NCI-H2081 treated with DMSO at 0.1 percent for 48 hours (cell line): ENCODE data around the gene BRD4.

Experiments
- DNase-seq: peaks from one replicate; lab custom pipeline; 2025; lab: John Stamatoyannopoulos, UW

BRD4 gene

DNA sequence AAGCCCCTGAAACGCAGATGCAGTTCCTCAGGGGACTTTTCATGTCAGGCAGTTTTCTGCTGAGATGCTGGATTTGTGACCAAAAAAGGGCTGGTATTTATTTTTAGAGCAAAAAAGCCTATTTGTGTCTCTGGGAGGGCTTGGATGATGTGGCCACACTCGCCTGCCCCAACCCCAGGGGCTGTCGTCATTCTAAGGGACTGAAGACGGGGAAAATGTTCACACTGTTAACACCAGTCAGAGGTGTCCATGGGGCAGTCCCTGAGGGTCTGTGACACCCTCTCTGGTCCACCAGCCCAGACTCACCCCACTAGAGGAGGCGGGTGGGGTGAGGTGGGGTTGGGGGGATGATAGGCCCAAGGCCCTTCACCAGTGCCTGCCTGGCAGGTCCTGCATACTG lies 84.2 kb downstream of the BRD4 start:
- DNase-seq, result no peak

DNA sequence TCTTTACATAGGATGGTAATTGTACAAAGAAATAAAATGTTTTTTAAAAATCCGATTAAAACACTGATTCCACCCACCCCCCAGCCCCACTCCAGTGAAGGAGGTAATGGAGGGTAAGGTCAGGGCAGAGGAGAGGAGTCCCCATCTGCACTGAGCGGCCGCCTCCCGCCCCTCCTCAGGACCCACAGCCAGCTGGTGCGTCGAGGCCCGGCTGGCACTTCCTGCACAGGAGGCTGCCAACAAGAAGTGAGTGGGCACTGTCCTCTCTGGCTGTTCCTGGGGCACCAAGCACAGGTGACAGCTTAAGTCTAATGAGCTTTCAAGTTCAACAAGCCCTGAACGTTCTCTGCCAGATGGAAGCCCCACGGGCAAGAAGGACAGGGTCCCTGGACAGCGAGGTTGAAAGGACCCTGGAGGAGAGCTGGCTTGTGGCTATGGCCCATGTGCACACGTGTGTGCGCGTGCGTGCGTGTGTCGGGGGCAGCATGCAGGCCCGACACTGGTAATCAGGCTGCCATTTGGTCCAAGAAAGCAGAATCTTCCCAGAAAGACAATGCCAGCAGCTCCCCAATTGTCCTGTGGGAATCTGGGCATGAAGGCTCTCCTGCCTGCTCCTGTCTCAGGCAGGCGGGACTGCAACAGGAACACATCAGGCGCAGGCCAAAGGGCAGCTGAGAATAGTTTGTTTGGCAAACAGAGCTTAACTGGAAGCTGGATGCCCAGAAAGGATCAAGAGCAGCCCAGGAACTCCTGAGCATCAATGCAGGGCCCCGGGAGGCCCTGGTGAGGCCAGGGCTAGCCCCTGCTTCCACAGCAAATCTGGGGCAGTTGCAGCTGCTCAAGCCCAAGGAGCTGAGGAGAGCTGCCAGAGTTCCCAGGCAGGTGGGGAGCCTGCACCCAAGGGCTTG lies 85.0 kb downstream of the BRD4 start:
- no peak for DNase-seq

- no peak for DNase-seq
Measured at GRCh38 chr19:15246198-15246481, 86.2 kb downstream of the BRD4 start.

DNA sequence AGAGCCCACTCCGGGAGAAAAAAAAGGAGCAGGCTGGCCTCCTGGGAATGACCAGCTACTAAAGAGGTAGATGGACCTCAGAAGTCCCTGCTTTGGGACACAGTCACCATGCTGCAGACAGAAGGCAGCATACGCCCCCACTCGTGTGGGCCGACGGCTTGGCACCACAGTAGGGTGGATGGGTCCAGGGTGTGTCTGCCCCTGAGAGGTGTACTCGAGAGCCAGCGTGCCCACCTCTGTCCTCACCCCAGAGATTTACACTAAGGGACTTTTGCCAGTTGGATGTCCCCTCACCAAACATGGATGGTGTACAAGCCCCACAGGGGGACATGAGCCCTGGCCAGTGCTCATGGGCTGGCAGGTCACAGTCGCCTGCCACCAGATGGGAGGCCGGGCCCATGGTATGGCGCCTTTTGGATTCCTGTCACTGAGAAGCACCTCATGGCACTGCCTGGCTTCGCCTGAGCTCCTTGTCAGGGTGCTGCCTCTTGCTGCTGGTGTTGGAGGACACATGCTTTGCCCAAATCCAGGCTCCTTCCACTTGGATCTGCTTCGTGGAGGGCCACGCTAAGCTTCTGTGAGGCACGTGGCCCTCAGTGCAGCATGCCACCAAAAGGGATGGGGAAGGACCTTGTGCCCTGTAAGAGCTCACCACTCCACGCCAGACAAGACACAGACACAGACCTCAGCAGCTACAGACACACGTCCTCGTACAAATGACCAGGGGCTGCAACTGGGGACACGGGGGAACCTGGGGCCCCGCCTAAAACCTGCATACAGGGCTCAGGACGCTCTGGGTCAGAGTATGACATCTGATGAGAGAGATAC lies 86.8 kb downstream of the BRD4 start:
- no peak for DNase-seq

- no peak for DNase-seq
Measured at GRCh38 chr19:15244808-15245207, 87.5 kb downstream of the BRD4 start.

- no peak for DNase-seq
Measured at GRCh38 chr19:15244106-15244803, 88.1 kb downstream of the BRD4 start.

DNA sequence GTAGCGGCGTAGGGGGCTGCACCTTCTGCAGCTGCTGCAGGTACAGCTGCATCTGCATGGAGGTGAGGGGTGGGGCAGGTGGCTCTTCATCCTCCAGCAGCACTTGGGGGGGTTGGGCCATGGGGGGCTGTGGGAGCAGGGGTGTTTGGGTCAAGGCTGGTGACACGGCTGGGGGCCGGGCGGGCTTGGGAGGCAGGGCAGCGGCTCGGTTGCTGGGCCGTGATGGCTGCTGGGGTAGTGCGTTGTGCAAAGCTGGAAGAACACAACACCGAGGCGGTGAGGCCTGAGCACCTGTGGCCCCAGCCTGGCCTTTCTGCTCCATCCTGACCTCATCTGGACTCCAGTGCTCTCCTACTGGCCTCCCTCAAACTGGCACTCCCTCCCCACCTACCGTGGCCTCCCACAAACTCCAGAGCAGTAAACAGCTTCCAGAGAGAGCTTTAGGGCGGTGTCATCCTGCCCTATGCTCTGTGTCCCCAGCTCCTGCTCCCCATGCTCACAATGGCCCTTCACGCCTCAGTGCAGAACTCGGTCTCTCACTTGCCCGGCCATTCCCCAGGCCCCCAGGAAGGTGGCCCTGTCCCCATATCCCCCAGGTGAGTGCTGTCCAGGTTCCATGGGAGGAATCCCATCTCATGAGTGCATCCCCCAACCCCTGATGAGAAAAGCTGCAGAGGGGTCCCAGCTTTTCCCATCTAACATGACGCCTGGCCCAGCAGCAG lies 88.9 kb downstream of the BRD4 start:
- no peak for DNase-seq

DNA sequence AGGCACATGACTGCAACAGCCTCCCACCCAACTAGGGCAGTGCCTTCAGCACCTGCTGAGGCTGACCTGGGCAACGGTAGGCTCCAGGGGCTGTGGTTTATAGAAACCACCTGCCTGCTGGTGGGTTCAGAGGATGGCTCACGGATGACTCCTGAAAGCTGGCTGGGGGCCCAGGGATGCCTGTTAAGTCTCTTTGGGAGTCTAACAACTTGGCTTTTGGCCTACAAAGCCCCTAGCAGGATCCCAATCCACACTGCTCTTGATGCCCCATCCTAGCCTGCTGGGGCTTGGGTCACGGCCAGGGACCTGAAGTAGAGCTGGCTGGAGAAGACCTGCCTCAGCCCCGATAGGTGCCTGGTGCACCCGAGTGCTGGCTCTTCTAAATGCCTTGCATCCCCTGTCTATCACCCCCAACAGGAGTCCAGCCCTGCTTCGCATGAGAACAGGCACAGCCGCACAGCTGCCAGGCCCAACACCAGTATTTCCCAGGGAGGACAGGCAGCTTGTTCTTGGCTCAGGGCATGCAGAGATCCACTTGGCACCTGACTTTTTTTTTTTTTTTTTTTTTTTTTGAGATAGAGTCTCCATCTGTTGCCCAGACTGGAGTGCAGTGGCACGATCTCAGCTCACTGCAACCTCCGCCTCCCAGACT lies 91.0 kb downstream of the BRD4 start:
- DNase-seq, result no peak

DNA sequence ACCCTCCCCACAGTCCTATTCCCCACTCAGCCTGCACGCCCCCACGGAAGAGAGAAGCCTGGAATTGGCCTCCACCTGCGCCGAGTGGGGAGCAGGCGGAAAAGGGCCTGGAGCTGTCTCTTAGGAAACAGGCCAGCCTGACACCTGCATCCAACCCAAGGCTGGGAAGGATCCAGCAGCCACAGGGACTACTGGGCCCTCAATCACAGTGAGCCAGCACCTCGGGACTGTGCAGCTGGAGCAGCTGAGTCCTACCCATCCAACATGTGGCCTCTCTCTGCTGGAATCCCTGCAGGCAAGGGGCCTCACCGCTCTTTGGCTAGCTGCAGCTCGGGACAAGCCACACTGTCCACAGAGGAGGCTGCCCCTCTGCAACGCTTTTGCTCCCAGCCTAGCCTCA lies 91.8 kb downstream of the BRD4 start:
- DNase-seq, result no peak

- no peak for DNase-seq
Measured at GRCh38 chr19:15239337-15239949, 92.9 kb downstream of the BRD4 start.

DNA sequence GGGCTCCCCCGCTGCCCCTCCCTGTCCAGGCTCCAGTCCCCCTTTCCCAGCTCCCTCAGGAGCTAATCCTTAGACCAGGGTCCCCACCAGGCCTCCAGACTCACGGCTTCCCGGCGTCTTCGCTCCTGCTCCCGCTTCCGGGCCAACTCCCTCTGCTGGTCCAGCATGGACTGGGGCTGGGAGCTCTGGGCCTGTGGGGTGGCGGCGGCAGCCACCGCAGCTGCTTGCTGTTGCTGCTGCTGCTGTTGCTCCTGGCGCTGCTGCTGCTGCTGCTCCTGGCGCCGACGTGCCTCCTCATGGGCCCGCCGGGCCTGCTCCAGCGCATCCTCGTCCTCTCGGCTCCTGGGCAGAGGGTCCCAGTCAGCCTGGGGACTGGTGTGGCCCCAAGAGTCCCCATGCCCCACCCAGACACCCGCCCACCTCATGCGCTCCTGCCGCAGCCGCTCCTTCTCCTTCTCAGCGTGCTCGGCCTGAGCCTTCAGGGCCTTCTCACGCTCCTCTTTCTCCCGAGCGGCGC lies 93.6 kb downstream of the BRD4 start:
- no peak for DNase-seq

- no peak for DNase-seq
Measured at GRCh38 chr19:15237759-15238638, 94.3 kb downstream of the BRD4 start.

DNA sequence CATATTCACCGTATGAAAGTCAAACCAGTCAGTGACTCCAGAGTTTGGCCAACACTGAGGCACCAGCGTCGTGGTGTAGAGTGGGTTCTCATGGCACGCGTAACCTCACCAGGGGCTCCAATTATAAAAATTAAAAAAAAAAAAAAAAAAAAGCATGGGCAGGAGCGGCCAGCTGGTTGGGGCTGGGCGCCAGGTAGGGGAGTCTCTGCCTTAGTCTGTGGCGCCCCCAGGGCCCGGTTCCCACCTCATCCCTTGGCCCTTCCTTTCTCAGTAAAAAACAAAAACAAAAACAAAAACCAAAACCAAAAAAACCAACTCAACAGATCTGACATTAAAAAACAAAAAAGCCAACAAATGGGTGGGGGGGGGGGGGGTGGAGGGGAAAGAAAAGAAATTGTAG lies 95.5 kb downstream of the BRD4 start:
- DNase-seq, result no peak

DNA sequence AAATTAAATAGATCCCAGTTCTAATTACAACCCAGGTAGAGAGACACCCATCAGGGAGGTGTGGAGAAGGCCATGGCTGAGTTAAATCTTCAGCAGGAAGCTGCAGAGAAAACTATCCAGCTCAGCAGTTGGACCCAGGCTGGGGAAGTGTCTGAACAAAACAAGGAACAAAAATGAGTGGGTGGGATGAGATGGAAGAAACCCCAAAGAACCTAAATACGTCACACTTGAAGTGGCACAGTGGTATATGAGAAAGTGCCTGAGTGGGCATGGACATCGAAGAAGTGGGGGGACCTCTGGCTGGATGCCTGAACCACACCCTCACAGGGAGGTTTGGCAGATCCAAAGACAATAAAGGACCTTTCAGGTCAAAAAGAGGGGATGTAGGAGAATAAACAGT lies 96.6 kb downstream of the BRD4 start:
- no peak for DNase-seq

GRCh38 chr19:15234431-15235130 lies 97.8 kb downstream of the BRD4 start:
- no peak for DNase-seq

DNA sequence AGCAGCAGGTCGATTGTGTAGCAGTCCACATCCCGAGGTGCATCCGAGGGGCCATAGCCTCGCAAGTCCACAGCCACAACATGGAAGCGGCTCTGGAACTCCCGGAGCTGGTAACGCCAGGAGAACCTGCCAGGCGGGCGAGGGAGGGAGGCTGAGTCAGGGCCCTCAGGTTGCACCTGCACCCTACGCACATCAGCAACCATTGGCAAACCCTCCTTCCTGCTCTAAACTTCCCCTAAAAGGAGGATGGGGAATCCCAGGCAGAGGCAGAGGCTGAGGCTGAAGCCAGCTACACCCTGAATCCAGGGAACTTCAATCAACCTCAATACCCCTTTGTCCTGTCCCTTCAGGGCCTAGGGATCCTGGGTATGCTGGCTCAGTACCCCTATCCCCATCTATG lies 101.1 kb downstream of the BRD4 start:
- DNase-seq, result no peak

DNA sequence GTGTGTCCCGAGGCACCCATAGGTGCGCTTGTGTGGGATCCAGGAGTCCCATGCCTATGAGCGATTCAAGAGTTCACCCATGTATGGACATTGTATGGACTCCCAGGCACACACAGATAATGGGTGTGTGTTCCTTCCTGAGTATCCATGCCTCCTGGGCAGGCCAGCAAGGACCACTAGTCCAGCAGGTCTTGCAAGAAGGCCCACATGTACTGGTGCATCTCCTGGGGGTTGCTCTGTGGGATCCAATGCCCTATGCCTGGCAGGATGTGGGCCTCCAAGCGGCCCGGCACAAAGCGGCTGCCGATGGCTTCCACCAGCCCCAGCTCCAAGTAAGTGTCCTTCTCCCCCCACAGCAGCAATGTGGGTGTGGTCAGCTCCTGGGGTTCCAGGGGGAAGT lies 105.1 kb downstream of the BRD4 start:
- DNase-seq, result no peak

- DNase-seq, result no peak
Measured at GRCh38 chr19:15225760-15226159, 106.6 kb downstream of the BRD4 start.

GRCh38 chr19:15223649-15224361 lies 108.5 kb downstream of the BRD4 start:
- no peak for DNase-seq
